Stromal cell of bone marrow (primary cell): ENCODE measurements around the gene NLRP1.
A peak's percentile ranks its signal among the peaks of the same experiment; 100 is the strongest.

Experiments
- DNase-seq: peaks from one replicate; pipeline ENCODE4 v3.0.0-alpha.2; 2012; ENCODE audit warnings: low read depth

The NLRP1 gene

GRCh38 chr17:5584383-5585286 is at the start of gene NLRP1:
NLRP1 (minus strand) TSS chr17:5584509; CDS start chr17:5583957, 552 bp downstream.
- DNase-seq, result peak; percentile 95

- DNase-seq, result no peak
Measured at GRCh38 chr17:5631958-5632590, 47.8 kb upstream of the NLRP1 start.

- peak; percentile 83 for DNase-seq
Measured at GRCh38 chr17:5630434-5630833, 46.1 kb upstream of the NLRP1 start.

GRCh38 chr17:5629128-5629527 is 44.8 kb upstream of the NLRP1 start:
- no peak for DNase-seq

- DNase-seq, result no peak
Measured at GRCh38 chr17:5628262-5628661, 44.0 kb upstream of the NLRP1 start.

- no peak for DNase-seq
Measured at GRCh38 chr17:5624211-5624610, 39.9 kb upstream of the NLRP1 start.

- DNase-seq, result no peak
Measured at GRCh38 chr17:5621729-5622128, 37.4 kb upstream of the NLRP1 start.

- no peak for DNase-seq
Measured at GRCh38 chr17:5621026-5621425, 36.7 kb upstream of the NLRP1 start.

- no peak for DNase-seq
Measured at GRCh38 chr17:5619088-5619740, 34.9 kb upstream of the NLRP1 start.

GRCh38 chr17:5618476-5618875 is 34.2 kb upstream of the NLRP1 start:
- DNase-seq, result no peak

GRCh38 chr17:5615476-5615875 is 31.2 kb upstream of the NLRP1 start:
- DNase-seq, result no peak

- DNase-seq, result no peak
Measured at GRCh38 chr17:5610956-5611355, 26.6 kb upstream of the NLRP1 start.

- DNase-seq, result no peak
Measured at GRCh38 chr17:5608399-5609112, 24.2 kb upstream of the NLRP1 start.

- DNase-seq, result no peak
Measured at GRCh38 chr17:5607946-5608345, 23.6 kb upstream of the NLRP1 start.

GRCh38 chr17:5605452-5605851 is 21.1 kb upstream of the NLRP1 start:
- no peak for DNase-seq

- no peak for DNase-seq
Measured at GRCh38 chr17:5600041-5600440, 15.7 kb upstream of the NLRP1 start.

- DNase-seq, result no peak
Measured at GRCh38 chr17:5598457-5598856, 14.1 kb upstream of the NLRP1 start.

GRCh38 chr17:5596421-5596820 is 12.1 kb upstream of the NLRP1 start:
- no peak for DNase-seq

- no peak for DNase-seq
Measured at GRCh38 chr17:5595831-5596230, 11.5 kb upstream of the NLRP1 start.

- peak; percentile 37 for DNase-seq
Measured at GRCh38 chr17:5592382-5592781, 8.1 kb upstream of the NLRP1 start.

GRCh38 chr17:5591966-5592365 is 7.7 kb upstream of the NLRP1 start:
- DNase-seq, result no peak

- no peak for DNase-seq
Measured at GRCh38 chr17:5588584-5588983, 4.3 kb upstream of the NLRP1 start.
